K562 (cell line): ENCODE results near the gene NUP188. TPM values are rescaled to one million over a fixed set of nuclear protein-coding genes. Genes with fewer than 3 reads are reported as not detected.
A peak's percentile ranks its signal among the peaks of the same experiment; 100 is the strongest.

Experiments used
- BHLHE40 ChIP-seq: IDR thresholded peaks from 2 replicates; pipeline ENCODE4 v1.6.1; 2011; ENCODE audit warnings: low read length, improper control_type of control experiment
- ELK3 ChIP-seq: fragments of 450-650 bp; formaldehyde crosslinking; IDR thresholded peaks from 2 replicates; pipeline ENCODE4 v1.4.0; 2020; ENCODE audit warnings: mild to moderate bottlenecking
- GABPA ChIP-seq: fragments of 200-800 bp; sonication (Bioruptor generic); conservative IDR thresholded peaks from 2 replicates; pipeline ENCODE4 v1.6.1; 2016; ENCODE audit warnings: low read depth, missing genetic modification characterization, missing compliant biosample characterization
- MBD2 ChIP-seq: sonication (generic); IDR thresholded peaks from 2 replicates; pipeline ENCODE4 v1.6.1; 2016; ENCODE audit warnings: low read depth, borderline replicate concordance
- NFE2 ChIP-seq: IDR thresholded peaks from 2 replicates; pipeline ENCODE4 v1.6.1; 2014; ENCODE audit warnings: antibody characterized with exemption, low read depth
- POLR2G ChIP-seq: fragments of 200-400 bp; formaldehyde crosslinking; IDR thresholded peaks from 2 replicates; pipeline ENCODE4 v1.6.1; 2017; ENCODE audit warnings: low read depth, mild to moderate bottlenecking, antibody characterized with exemption, low read length, moderate library complexity
- TAF7 ChIP-seq: fragments of 450-650 bp; IDR thresholded peaks from 2 replicates; pipeline ENCODE4 v1.6.1; 2016; ENCODE audit warnings: missing genetic modification characterization, missing compliant biosample characterization
- XRCC5 ChIP-seq: fragments of 200-400 bp; formaldehyde crosslinking; IDR thresholded peaks from 2 replicates; pipeline ENCODE4 v1.6.1; 2017; ENCODE audit warnings: low read depth, mild to moderate bottlenecking, low read length
- ZBTB11 ChIP-seq, 3 experiments: fragments of 200-800 bp in 1 of 3; fragments of 250-450 bp in 1 of 3; fragments of 450-650 bp in 1 of 3; sonication (Bioruptor Pico) in 1 of 3; sonication (Bioruptor generic) in 1 of 3; formaldehyde crosslinking in 1 of 3; IDR thresholded peaks; 2 replicates each; pipeline versions ENCODE4 v1.6.1 to v1.8.0; 2016 to 2022; ENCODE audit warnings: mild to moderate bottlenecking in 2 of 3, missing genetic modification characterization in 2 of 3, missing compliant biosample characterization in 1 of 3, moderate library complexity in 1 of 3
- ZBTB12 ChIP-seq: fragments of 250-450 bp; sonication (Bioruptor Pico); IDR thresholded peaks from 2 replicates; pipeline ENCODE4 v1.4.0; 2020
- ZBTB26 ChIP-seq: fragments of 450-650 bp; formaldehyde crosslinking; IDR thresholded peaks from 2 replicates; pipeline ENCODE4 v1.4.0; 2022; ENCODE audit warnings: missing genetic modification characterization
- ZNF324 ChIP-seq: fragments of 250-450 bp; sonication (Bioruptor Pico); IDR thresholded peaks from 2 replicates; pipeline ENCODE4 v1.4.0; 2020; ENCODE audit warnings: mild to moderate bottlenecking
- ZNF740 ChIP-seq, 3 experiments: fragments of 200-800 bp in 1 of 3; sonication (Bioruptor generic) in 1 of 3; sonication (generic) in 1 of 3; formaldehyde crosslinking in 1 of 3; IDR thresholded peaks; 2 replicates each; pipeline versions ENCODE4 v1.6.1 to v1.8.0; 2016 to 2022; ENCODE audit warnings: mild to moderate bottlenecking in 2 of 3, missing compliant biosample characterization in 2 of 3, missing genetic modification characterization in 2 of 3, missing genetic modification reagents in 1 of 3
- polyA plus RNA-seq, 8 experiments: library from polyadenylated mRNA; depleted of rRNA in 4 of 8; stranded (reverse) in 5 of 8; unstranded in 3 of 8; fragments of >200 nt; fragmentation: Nextera tagmentation in 2 of 8; fragmentation: Illumina TruSeq in 1 of 8; extraction: Ambion mirVana in 2 of 8; extraction: Trizol in 1 of 8; gene quantifications; 2 replicates each; pipeline versions ENCODE4 v1.2.1 to v1.2.3, GENCODE V29; 2011 to 2014; ENCODE audit warnings: inconsistent platforms in 1 of 8, missing spikeins in 1 of 8
- total RNA-seq, 7 experiments: library from RNA; depleted of rRNA in 6 of 7; stranded (reverse); fragments of >200 nt in 6 of 7; fragmentation: Illumina TruSeq in 2 of 7; extraction: Trizol in 2 of 7; gene quantifications; 2 replicates each; pipeline versions ENCODE4 v1.2.1 to v1.2.3, GENCODE V29; 2011 to 2021; ENCODE audit warnings: low replicate concordance in 1 of 7
- TF ChIP-seq, protein P1 (sequence below): fragments of 450-650 bp; formaldehyde crosslinking; IDR thresholded peaks from 2 replicates; pipeline ENCODE4 v1.4.0; 2020; ENCODE audit warnings: mild to moderate bottlenecking, moderate library complexity

Gene NUP188
- total and polyA plus RNA-seq, 9 of the 15 experiments (the other 6 are each of a cell fraction or from before 2014, with no cell fraction given): 11.7 to 135 (median 70.6) TPM

- TF ChIP-seq, protein P1, sequence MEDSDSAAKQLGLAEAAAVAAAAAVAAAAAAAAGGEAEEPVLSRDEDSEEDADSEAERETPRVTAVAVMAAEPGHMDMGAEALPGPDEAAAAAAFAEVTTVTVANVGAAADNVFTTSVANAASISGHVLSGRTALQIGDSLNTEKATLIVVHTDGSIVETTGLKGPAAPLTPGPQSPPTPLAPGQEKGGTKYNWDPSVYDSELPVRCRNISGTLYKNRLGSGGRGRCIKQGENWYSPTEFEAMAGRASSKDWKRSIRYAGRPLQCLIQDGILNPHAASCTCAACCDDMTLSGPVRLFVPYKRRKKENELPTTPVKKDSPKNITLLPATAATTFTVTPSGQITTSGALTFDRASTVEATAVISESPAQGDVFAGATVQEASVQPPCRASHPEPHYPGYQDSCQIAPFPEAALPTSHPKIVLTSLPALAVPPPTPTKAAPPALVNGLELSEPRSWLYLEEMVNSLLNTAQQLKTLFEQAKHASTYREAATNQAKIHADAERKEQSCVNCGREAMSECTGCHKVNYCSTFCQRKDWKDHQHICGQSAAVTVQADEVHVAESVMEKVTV (CRISPR knock-in tag): 0 out of 2 replicates have a peak, but pooled peaks have one; percentile 7
- TF ChIP-seq TAF7 (tag): peak; percentile 79; the same call in 1 of the 2 replicates
- TF ChIP-seq NFE2: 0 out of 2 replicates have a peak, but pooled peaks have one; percentile 7
- TF ChIP-seq ELK3: no peak
- TF ChIP-seq XRCC5: 0 out of 2 replicates have a peak, but pooled peaks have one; percentile 53
- TF ChIP-seq ZBTB26 (CRISPR knock-in tag): no peak
- peak; percentile 32; the same call in 1 of the 2 replicates for TF ChIP-seq GABPA (tag)
- 0 out of 6 replicates have a peak, but pooled peaks of 1 of the 3 experiments have one; percentile 30 for TF ChIP-seq ZBTB11 (CRISPR knock-in tag; IDR thresholded peaks at IDR 0.05)
- peak; percentile 95 for TF ChIP-seq BHLHE40
- peak; percentile 99 for TF ChIP-seq POLR2G
- 0 out of 2 replicates have a peak, but pooled peaks have one; percentile 28 for TF ChIP-seq ZNF324 (CRISPR knock-in tag)
- TF ChIP-seq ZNF740 (CRISPR knock-in tag; IDR thresholded peaks at IDR 0.05): 0 out of 2 replicates have a peak, but pooled peaks have one; percentile 58
- TF ChIP-seq ZNF740 (tag; IDR thresholded peaks at IDR 0.05): no peak
- peak; percentile 70; the same call in 1 of the 2 replicates for TF ChIP-seq MBD2
- peak; percentile 73 for TF ChIP-seq ZBTB12
Measured at GRCh38 chr9:128947527-128948301, at the start of gene NUP188, which contains the start of gene DOLK (continued).
